Activated B cell treated with CpG ODN at 0.5 μM for 24 hours (primary cell): ENCODE results near the gene HMBS. TPM values are rescaled to one million over a fixed set of nuclear protein-coding genes. Genes with fewer than 3 reads are reported as not detected.

ENCODE experiments used
- ATAC-seq: fragments of 200-7000 bp; cut with Tn5 transposase; one replicate; pipeline ENCODE4 v1.10.0; 2021; ENCODE audit warnings: low read depth, mild to moderate bottlenecking, moderate library complexity
- CTCF ChIA-PET: fragments of 350-600 bp; sonication (Branson Sonifier 250); formaldehyde crosslinking; loops from one replicate; lab custom pipeline; 2021; ENCODE audit warnings: antibody characterized with exemption; lab: Charles Lee
- POLR2A ChIA-PET: fragments of 350-600 bp; sonication (Branson Sonifier 250); formaldehyde crosslinking; loops from one replicate; lab custom pipeline; 2021; ENCODE audit warnings: antibody characterized with exemption; lab: Charles Lee
- DNase-seq: peaks from one replicate; pipeline ENCODE4 v3.0.0; 2022
- H3K27ac Mint-ChIP-seq: one replicate; pipeline ENCODE4 v1.8.0; 2020; ENCODE audit warnings: mixed read lengths
- H3K27me3 Mint-ChIP-seq: one replicate; pipeline ENCODE4 v1.8.0; 2021; ENCODE audit warnings: mixed read lengths
- H3K36me3 Mint-ChIP-seq: one replicate; pipeline ENCODE4 v1.8.0; 2021; ENCODE audit warnings: low read depth, mixed read lengths
- H3K4me1 Mint-ChIP-seq: one replicate; pipeline ENCODE4 v1.8.0; 2021; ENCODE audit warnings: mixed read lengths
- H3K4me3 Mint-ChIP-seq: one replicate; pipeline ENCODE4 v1.8.0; 2020; ENCODE audit warnings: mild to moderate bottlenecking, mixed read lengths
- H3K9me3 Mint-ChIP-seq: one replicate; pipeline ENCODE4 v1.8.0; 2020; ENCODE audit warnings: mixed read lengths
- intact Hi-C: fragments of 100-400 bp; cut with micrococcal nuclease; formaldehyde crosslinking; loops from one replicate; pipeline ENCODE4 v1.15.1; 2024
- total RNA-seq: library from RNA; stranded (reverse); gene quantifications from 2 replicates; pipeline ENCODE4 v1.2.3, GENCODE V29; 2022
- TF ChIP-seq, protein P1 (sequence below): fragments of 200-600 bp; IDR thresholded peaks from one replicate; pipeline ENCODE4 v1.8.0; 2022; ENCODE audit warnings: antibody characterized with exemption, mild to moderate bottlenecking

Gene HMBS
- total RNA-seq, 1 donor from 2014 or later = 26.9 TPM

DNA sequence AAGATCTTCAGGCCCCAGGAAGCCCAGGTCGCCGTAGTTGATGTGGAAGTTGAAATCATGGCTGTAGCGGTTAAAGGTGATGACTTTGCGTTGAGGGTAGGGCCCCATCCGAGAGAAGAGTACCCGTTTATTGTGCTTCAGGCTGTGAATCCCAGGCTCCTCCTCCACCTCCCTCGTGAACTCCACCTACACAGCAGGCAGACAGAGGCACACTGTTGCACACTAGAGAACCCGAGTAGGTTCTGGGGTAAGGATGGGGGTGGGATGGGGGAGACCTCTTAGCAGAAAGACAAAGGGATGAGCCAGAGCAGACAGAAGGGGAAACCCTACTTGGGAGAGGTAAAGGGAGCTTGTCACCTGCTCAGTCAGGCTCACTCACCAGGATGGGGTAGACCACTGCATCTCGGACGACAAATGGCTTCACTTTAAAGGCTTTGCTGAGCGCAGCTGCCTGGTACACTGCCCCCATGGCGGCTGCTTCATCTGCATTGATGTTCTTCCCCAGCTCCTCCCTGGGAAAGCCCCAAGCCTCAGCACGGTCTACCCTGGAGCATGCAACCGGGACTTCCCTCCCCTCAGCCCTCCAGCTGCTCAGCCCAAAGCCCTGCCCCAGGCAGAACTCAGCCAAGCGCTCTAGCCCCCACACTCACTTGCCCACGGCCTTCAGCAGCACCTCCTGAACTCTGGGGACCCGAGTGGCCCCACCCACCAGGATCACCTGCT, 33.1 kb upstream of the HMBS start:
- Mint-ChIP-seq H3K9me3 (no peaks in the 10 kb centered on the region), H3K36me3 (peaks cover 95% of the 10 kb centered on the region), H3K4me3 (peak overlapping the region; percentile 39), H3K4me1 (peaks cover 40% of the 10 kb centered on the region), H3K27ac (peak overlapping the region; percentile 71), H3K27me3 (no peaks in the 10 kb centered on the region)
- DNase-seq (peak; percentile 47), ATAC-seq (peak; percentile 85)
- POLR2A ChIA-PET = interaction anchor here (0.8 to 2.5 kb wide), 8 partner anchors 14 to 70 kb away, joined by 3 to 21 read pairs (median 4); partner anchors contain the start of genes C2CD2L, HINFP, RPS25 and TRAPPC4
- intact Hi-C loops = loop anchor here (1.0 to 10.0 kb wide), 3 partner anchors 15 to 57 kb away; partner anchors contain the start of genes CENATAC, SLC37A4 and VPS11
- TF ChIP-seq, protein P1, sequence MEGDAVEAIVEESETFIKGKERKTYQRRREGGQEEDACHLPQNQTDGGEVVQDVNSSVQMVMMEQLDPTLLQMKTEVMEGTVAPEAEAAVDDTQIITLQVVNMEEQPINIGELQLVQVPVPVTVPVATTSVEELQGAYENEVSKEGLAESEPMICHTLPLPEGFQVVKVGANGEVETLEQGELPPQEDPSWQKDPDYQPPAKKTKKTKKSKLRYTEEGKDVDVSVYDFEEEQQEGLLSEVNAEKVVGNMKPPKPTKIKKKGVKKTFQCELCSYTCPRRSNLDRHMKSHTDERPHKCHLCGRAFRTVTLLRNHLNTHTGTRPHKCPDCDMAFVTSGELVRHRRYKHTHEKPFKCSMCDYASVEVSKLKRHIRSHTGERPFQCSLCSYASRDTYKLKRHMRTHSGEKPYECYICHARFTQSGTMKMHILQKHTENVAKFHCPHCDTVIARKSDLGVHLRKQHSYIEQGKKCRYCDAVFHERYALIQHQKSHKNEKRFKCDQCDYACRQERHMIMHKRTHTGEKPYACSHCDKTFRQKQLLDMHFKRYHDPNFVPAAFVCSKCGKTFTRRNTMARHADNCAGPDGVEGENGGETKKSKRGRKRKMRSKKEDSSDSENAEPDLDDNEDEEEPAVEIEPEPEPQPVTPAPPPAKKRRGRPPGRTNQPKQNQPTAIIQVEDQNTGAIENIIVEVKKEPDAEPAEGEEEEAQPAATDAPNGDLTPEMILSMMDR = no peak
- CTCF ChIA-PET = no interaction called here

GRCh38 chr11:119052163-119052814, 32.4 kb upstream of the HMBS start:
- H3K4me3 Mint-ChIP-seq = peak overlapping the region; percentile 39

DNA sequence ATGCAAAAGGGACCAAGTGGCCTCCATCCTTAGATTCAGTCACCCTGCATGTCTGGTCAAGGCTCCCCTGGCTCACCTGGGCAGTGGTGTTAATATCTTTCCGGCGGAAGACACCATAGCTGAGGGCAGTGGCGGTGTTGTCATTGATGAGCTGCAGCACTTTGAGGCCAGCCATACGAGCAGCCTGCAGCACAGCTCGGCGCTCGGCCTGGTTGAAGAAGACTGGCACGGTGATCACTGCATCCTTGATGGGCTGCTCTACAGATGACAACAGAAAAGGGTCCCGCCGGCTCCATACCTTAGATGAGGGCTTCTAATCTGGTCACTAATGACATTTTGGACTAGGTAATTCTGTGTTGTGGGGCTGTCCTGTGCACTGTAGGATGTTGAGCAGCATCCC, 30.3 kb upstream of the HMBS start:
- TF ChIP-seq, protein P1 = no peak
- Mint-ChIP-seq H3K36me3 (peaks cover 72% of the 10 kb centered on the region), H3K4me1 (peaks cover 54% of the 10 kb centered on the region), H3K4me3 (no peak overlapping the region), H3K9me3 (no peaks in the 10 kb centered on the region), H3K27ac (no peak overlapping the region), H3K27me3 (no peaks in the 10 kb centered on the region)
- POLR2A ChIA-PET = interaction anchor here (3.6 to 4.7 kb wide), 2 partner anchors 13 to 36 kb away, joined by 26 to 62 read pairs; partner anchors contain the start of genes RPS25, TRAPPC4 and VPS11
- CTCF ChIA-PET = no interaction called here
- no peak for DNase-seq
- ATAC-seq = no peak
- intact Hi-C loops = loop anchor here (10.0 kb wide), 1 partner anchor 60 kb away; the partner anchor contains the start of gene CENATAC

More at GRCh38 chr11:119052163-119052814, 32.4 kb upstream of the HMBS start:
- H3K27ac Mint-ChIP-seq = peak overlapping the region; percentile 71
- CTCF ChIA-PET = no interaction called here
- ATAC-seq (no peak), DNase-seq (no peak)
- H3K36me3 Mint-ChIP-seq = peaks cover 90% of the 10 kb centered on the region
- POLR2A ChIA-PET = interaction anchor here (0.8 to 2.5 kb wide), 8 partner anchors 13 to 69 kb away, joined by 3 to 21 read pairs (median 4); partner anchors contain the start of genes C2CD2L, HINFP, RPS25 and TRAPPC4
- H3K27me3 Mint-ChIP-seq = no peaks in the 10 kb centered on the region
- TF ChIP-seq, protein P1 = no peak
- H3K4me1 Mint-ChIP-seq = peaks cover 42% of the 10 kb centered on the region
- intact Hi-C loops = loop anchor here (10.0 kb wide), 1 partner anchor 57 kb away; the partner anchor contains the start of gene CENATAC
- no peaks in the 10 kb centered on the region for H3K9me3 Mint-ChIP-seq

DNA sequence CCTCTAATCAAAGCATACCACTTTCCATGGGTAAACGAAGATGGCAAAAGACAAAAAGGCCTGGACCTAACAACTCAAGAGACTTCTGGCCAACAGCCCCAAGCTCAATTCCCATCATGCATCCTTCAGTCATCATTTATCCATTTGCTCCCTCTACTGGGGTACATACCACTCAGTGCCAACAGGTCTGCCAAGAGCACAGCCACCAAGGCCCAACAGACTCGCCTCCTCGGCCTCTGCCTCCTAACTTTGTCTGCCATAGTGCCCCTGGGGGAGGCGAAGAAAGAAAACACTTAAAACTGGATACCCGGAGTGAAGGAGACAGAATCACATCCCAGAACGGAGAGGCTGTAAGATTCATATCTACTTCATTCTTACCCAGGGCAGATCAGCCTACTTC, 28.8 kb upstream of the HMBS start:
- POLR2A ChIA-PET = interaction anchor here (0.5 to 4.7 kb wide), 13 partner anchors 12 to 1958 kb away, joined by 3 to 62 read pairs (median 6); partner anchors contain the start of genes C2CD2L, CENATAC, DPAGT1 and HINFP
- no peaks in the 10 kb centered on the region for H3K9me3 Mint-ChIP-seq
- intact Hi-C loops = loop anchor here (2.0 to 10.0 kb wide), 3 partner anchors 61 to 264 kb away; partner anchors contain the start of genes CENATAC and DDX6
- peak overlapping the region; percentile 96 for H3K4me3 Mint-ChIP-seq
- no peaks in the 10 kb centered on the region for H3K27me3 Mint-ChIP-seq
- CTCF ChIA-PET = interaction anchor here (1.3 to 2.1 kb wide), 2 partner anchors 12 to 29 kb away, joined by 4 to 9 read pairs; partner anchors contain the start of genes HMBS and VPS11
- peaks cover 53% of the 10 kb centered on the region for H3K4me1 Mint-ChIP-seq
- TF ChIP-seq, protein P1 = no peak
- peaks cover 59% of the 10 kb centered on the region for H3K36me3 Mint-ChIP-seq
- DNase-seq (no peak), ATAC-seq (no peak)
- peak overlapping the region; percentile 79 for H3K27ac Mint-ChIP-seq
